Activated B cell treated with CpG ODN at 0.5 μM for 24 hours (primary cell): ENCODE data around the gene RNF121. TPM values are rescaled to one million over a fixed set of nuclear protein-coding genes. Genes with fewer than 3 reads are reported as not detected.
A peak's percentile ranks its signal among the peaks of the same experiment; 100 is the strongest.

Experiments
- ATAC-seq: fragments of 200-7000 bp; cut with Tn5 transposase; one replicate; pipeline ENCODE4 v1.10.0; 2021; ENCODE audit warnings: low read depth, mild to moderate bottlenecking, moderate library complexity
- CTCF ChIA-PET: fragments of 350-600 bp; sonication (Branson Sonifier 250); formaldehyde crosslinking; loops from one replicate; lab custom pipeline; 2021; ENCODE audit warnings: antibody characterized with exemption; lab: Charles Lee
- POLR2A ChIA-PET: fragments of 350-600 bp; sonication (Branson Sonifier 250); formaldehyde crosslinking; loops from one replicate; lab custom pipeline; 2021; ENCODE audit warnings: antibody characterized with exemption; lab: Charles Lee
- DNase-seq: peaks from one replicate; pipeline ENCODE4 v3.0.0; 2022
- H3K27ac Mint-ChIP-seq: one replicate; pipeline ENCODE4 v1.8.0; 2020; ENCODE audit warnings: mixed read lengths
- H3K27me3 Mint-ChIP-seq: one replicate; pipeline ENCODE4 v1.8.0; 2021; ENCODE audit warnings: mixed read lengths
- H3K36me3 Mint-ChIP-seq: one replicate; pipeline ENCODE4 v1.8.0; 2021; ENCODE audit warnings: low read depth, mixed read lengths
- H3K4me1 Mint-ChIP-seq: one replicate; pipeline ENCODE4 v1.8.0; 2021; ENCODE audit warnings: mixed read lengths
- H3K4me3 Mint-ChIP-seq: one replicate; pipeline ENCODE4 v1.8.0; 2020; ENCODE audit warnings: mild to moderate bottlenecking, mixed read lengths
- H3K9me3 Mint-ChIP-seq: one replicate; pipeline ENCODE4 v1.8.0; 2020; ENCODE audit warnings: mixed read lengths
- intact Hi-C: fragments of 100-400 bp; cut with micrococcal nuclease; formaldehyde crosslinking; loops from one replicate; pipeline ENCODE4 v1.15.1; 2024
- total RNA-seq: library from RNA; stranded (reverse); gene quantifications from 2 replicates; pipeline ENCODE4 v1.2.3, GENCODE V29; 2022
- TF ChIP-seq, protein P1 (sequence below): fragments of 200-600 bp; IDR thresholded peaks from one replicate; pipeline ENCODE4 v1.8.0; 2022; ENCODE audit warnings: antibody characterized with exemption, mild to moderate bottlenecking

Gene RNF121
- total RNA-seq, 1 donor from 2014 or later, result 47.4 TPM

DNA sequence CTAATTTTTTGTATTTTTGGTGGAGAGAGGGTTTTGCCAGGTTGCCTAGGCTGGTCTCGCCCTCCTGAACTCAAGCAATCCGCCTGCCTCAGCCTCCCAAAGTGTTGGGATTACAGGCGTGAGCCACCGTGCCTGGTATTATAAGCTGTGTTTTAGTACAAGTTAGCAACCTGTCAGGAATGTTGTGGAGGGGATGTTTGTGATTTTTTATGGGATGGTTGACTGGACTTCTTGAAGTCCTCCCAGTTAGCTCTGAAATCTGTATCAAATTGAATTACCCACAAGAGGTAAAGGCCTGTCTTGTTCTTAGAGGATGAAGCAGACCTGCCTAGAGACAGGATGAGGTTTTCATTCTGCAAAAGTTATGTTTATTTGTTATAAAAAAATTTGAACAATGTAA lies 35.8 kb downstream of the RNF121 start:
- POLR2A ChIA-PET, result interaction anchor here (0.6 kb wide), 1 partner anchor 98 kb away, joined by 3 read pairs; no protein-coding TSS in a partner anchor
- Mint-ChIP-seq H3K27me3 (no peaks in the 10 kb centered on the region), H3K36me3 (peaks cover 52% of the 10 kb centered on the region), H3K4me1 (peaks cover 19% of the 10 kb centered on the region), H3K4me3 (no peak overlapping the region), H3K9me3 (peaks cover 3% of the 10 kb centered on the region), H3K27ac (no peak overlapping the region)
- DNase-seq, result no peak
- intact Hi-C loops, result no loop called here
- CTCF ChIA-PET, result no interaction called here
- ATAC-seq, result no peak
- TF ChIP-seq, protein P1, sequence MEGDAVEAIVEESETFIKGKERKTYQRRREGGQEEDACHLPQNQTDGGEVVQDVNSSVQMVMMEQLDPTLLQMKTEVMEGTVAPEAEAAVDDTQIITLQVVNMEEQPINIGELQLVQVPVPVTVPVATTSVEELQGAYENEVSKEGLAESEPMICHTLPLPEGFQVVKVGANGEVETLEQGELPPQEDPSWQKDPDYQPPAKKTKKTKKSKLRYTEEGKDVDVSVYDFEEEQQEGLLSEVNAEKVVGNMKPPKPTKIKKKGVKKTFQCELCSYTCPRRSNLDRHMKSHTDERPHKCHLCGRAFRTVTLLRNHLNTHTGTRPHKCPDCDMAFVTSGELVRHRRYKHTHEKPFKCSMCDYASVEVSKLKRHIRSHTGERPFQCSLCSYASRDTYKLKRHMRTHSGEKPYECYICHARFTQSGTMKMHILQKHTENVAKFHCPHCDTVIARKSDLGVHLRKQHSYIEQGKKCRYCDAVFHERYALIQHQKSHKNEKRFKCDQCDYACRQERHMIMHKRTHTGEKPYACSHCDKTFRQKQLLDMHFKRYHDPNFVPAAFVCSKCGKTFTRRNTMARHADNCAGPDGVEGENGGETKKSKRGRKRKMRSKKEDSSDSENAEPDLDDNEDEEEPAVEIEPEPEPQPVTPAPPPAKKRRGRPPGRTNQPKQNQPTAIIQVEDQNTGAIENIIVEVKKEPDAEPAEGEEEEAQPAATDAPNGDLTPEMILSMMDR, result no peak

DNA sequence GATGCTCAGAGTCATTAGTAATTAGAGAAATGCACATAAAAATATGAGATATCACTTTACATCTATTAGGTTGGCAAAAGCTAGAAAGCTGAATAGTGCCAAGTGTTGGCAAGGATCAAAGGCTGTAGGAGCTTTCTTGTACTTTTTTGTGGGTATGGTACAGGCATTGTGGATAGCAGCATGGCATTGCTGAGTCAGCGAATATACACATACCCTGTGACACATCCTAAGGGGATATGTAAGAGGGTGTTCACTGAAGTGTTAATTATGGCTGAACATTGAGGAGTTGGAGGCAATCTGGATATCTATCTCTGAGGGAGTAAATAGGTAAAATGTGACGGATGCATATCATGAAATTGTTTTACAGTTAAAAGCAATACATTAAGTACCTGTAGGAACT lies 42.8 kb downstream of the RNF121 start:
- no peak overlapping the region for H3K27ac Mint-ChIP-seq
- intact Hi-C loops, result no loop called here
- TF ChIP-seq, protein P1, result no peak
- ChIA-PET CTCF (interaction anchor here (1.4 kb wide), 1 partner anchor 172 kb away, joined by 3 read pairs; no protein-coding TSS in a partner anchor), POLR2A (no interaction called here)
- no peak overlapping the region for H3K4me3 Mint-ChIP-seq
- ATAC-seq, result no peak
- no peaks in the 10 kb centered on the region for H3K27me3 Mint-ChIP-seq
- DNase-seq, result no peak
- peaks cover 44% of the 10 kb centered on the region for H3K36me3 Mint-ChIP-seq
- H3K9me3 Mint-ChIP-seq, result no peaks in the 10 kb centered on the region
- no peaks in the 10 kb centered on the region for H3K4me1 Mint-ChIP-seq

DNA sequence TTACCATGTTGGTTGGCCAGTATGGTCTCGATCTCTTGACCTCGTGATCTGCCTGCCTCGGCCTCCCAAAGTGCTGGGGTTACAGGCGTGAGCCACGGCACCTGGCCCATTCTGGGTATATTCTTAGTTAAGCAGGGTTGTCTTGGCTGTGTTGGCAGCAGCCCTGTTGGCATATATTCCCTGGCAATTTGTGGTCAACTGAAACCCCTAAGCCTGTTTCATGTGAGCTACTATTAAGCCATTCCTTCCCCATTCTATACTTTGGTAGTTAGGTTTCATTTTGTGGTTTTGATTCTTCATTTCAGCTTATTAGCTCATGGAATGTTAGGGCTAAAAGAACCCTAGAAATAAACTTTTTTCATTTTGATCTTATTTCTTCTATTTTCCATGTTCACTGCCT lies 47.7 kb downstream of the RNF121 start:
- H3K9me3 Mint-ChIP-seq, result no peaks in the 10 kb centered on the region
- ATAC-seq (no peak), DNase-seq (no peak)
- no peak overlapping the region for H3K4me3 Mint-ChIP-seq
- TF ChIP-seq, protein P1, result no peak
- peaks cover 16% of the 10 kb centered on the region for H3K4me1 Mint-ChIP-seq
- H3K27ac Mint-ChIP-seq, result peak overlapping the region; percentile 18
- CTCF ChIA-PET, result interaction anchor here (1.1 to 5.3 kb wide), 9 partner anchors 19 to 455 kb away, joined by 3 to 60 read pairs (median 13); partner anchors contain the start of gene IL18BP
- POLR2A ChIA-PET, result interaction anchor here (0.7 to 2.9 kb wide), 4 partner anchors 12 to 48 kb away, joined by 3 to 17 read pairs (median 6); partner anchors contain the start of genes RNF121 and XNDC1N
- intact Hi-C loops, result loop anchor here (2.0 to 5.0 kb wide), 2 partner anchors 14 to 456 kb away; partner anchors contain the start of gene CLPB
- H3K36me3 Mint-ChIP-seq, result peaks cover 30% of the 10 kb centered on the region
- H3K27me3 Mint-ChIP-seq, result no peaks in the 10 kb centered on the region

DNA sequence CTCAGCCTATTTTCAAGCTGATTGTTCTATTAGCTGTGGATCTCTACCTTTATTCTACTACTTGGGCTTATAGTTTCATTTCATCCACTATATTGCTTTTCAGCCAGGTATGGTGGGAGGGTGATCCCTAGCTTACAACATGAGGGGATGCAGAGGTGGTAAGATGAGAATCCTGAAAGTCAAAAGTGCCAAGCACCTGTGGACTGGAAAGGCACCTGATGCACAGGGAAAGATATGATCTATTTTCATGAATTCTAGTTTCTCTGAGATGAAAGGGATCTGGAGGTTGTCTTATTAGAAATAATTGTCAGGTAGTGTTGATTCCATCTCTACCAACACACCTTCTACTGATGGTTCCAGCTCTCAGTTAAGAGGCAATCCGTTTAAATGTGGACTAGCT lies 48.2 kb downstream of the RNF121 start:
- ChIA-PET POLR2A (interaction anchor here (0.6 to 2.9 kb wide), 7 partner anchors 9 to 136 kb away, joined by 3 to 17 read pairs (median 5); partner anchors contain the start of genes IL18BP, RNF121 and XNDC1N), CTCF (interaction anchor here (0.7 to 5.3 kb wide), 14 partner anchors 11 to 455 kb away, joined by 3 to 60 read pairs (median 5); partner anchors contain the start of gene IL18BP)
- intact Hi-C loops, result loop anchor here (1.0 to 5.0 kb wide), 5 partner anchors 14 to 455 kb away; partner anchors contain the start of gene CLPB
- no peak for DNase-seq
- no peak overlapping the region for H3K4me3 Mint-ChIP-seq
- H3K4me1 Mint-ChIP-seq, result peaks cover 16% of the 10 kb centered on the region
- H3K27me3 Mint-ChIP-seq, result no peaks in the 10 kb centered on the region
- H3K27ac Mint-ChIP-seq, result peak overlapping the region; percentile 91
- no peak for ATAC-seq
- TF ChIP-seq, protein P1, result no peak
- H3K9me3 Mint-ChIP-seq, result no peaks in the 10 kb centered on the region
- H3K36me3 Mint-ChIP-seq, result peaks cover 26% of the 10 kb centered on the region

DNA sequence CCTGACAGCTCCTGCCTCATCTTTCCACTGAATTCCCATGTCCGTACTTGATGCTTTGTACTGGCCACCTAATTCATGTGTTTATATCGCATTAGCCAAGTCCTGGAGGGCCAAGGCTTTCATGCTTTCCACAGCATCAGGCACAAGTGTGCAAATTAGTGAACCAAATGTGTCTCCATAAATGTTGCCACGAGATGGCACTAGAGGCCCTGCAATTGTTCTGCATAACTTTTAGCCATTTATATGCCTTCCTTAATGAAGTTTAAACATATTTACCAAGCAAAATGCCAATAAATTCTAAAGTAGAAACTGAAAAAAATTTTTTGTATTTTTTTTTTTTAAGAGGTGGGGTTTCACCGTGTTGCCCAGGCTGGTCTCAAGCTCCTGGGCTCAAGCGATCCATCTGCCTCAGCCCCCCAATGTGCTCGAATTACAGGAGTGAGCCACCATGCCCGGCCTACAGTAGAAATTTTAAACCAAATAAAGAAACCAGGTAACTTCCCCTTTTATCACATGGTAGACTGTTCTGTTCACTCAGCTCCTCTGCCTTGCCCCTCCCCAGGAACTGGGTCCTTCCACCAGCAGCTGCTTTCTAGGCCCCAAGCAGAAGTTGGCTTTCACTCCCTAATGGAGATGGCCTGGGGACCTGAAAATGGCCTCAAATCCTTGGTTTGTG lies 49.0 kb downstream of the RNF121 start:
- no peaks in the 10 kb centered on the region for H3K9me3 Mint-ChIP-seq
- CTCF ChIA-PET, result interaction anchor here (0.6 to 5.3 kb wide), 21 partner anchors 8 to 454 kb away, joined by 3 to 60 read pairs (median 4); partner anchors contain the start of gene IL18BP

More for the DNA sequence above, 49.0 kb downstream of the RNF121 start:
- Mint-ChIP-seq H3K4me1 (peaks cover 16% of the 10 kb centered on the region), H3K36me3 (peaks cover 24% of the 10 kb centered on the region), H3K27ac (peak overlapping the region; percentile 91), H3K4me3 (no peak overlapping the region), H3K27me3 (no peaks in the 10 kb centered on the region)
- peak; percentile 96 for ATAC-seq
- intact Hi-C loops, result loop anchor here (1.0 to 5.0 kb wide), 6 partner anchors 13 to 454 kb away; partner anchors contain the start of gene CLPB
- TF ChIP-seq, protein P1, result peak; percentile 26
- POLR2A ChIA-PET, result interaction anchor here (0.5 to 2.9 kb wide), 13 partner anchors 8 to 141 kb away, joined by 3 to 17 read pairs (median 5); partner anchors contain the start of genes IL18BP, RNF121 and XNDC1N
- no peak for DNase-seq
